NCI-H2227 treated with DMSO at 0.1 percent for 48 hours (cell line): Measurements from ENCODE around the gene DUSP1.

ENCODE experiments used
- DNase-seq: peaks from one replicate; lab custom pipeline; 2025; lab: John Stamatoyannopoulos, UW

Gene DUSP1

DNA sequence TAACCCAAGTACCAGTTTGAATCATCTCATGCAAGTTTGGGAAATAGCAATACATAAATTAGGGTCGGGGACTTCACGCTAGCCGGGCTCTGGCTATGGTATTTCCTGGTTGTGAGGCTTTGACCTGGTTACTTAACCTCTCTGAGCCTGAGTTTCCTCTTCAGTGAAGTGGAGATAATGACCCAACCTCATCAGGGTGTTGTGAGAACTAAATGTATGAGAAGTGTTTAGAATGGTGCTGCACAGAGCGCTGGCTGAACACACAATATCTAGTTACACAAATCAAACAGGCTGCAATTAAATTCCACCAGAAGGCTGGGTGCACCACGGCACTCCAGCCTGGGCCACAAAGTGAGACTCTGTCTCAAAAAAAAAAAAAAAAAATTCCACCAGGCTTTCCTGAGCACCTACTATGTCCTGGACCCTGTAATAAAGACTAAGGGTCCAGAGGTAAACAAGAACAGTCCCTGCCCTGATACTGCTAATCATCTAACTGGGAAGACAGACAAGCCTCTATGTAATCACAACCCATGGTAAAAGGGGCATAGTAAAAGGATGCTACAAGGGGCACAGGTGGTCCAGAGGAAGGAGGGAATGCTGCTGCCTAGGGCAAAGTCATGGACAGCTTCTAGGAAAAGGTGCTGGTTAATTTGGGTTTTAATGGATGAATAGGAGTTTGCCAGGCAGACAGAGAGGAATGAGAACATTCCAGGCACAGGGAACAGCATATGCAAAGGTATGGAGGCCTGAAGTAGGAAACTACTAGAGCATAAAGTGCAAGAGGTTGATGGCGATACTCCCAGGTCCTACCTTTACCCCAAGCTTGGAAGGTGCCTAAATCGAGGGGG is 27.7 kb downstream of the DUSP1 start:
- no peak for DNase-seq

DNA sequence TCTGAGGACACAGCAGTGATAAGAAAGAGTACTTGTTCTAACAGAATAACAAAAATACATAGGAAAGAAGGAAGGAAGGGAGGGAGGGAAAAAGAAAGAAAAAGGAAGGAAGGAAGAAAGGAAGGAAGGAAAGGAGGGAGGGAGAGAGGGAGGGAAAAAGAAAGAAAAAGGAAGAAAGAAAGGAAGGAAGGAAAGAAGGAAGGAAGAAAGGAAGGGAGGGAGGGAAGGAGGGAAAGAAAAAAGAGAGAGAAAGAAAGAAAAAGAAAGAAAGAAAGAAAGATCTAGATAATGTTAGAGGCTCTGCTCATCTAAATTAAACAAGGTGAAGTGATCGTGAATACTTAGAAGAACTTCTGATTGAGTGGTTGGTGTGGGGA is 29.8 kb downstream of the DUSP1 start:
- DNase-seq: no peak

DNA sequence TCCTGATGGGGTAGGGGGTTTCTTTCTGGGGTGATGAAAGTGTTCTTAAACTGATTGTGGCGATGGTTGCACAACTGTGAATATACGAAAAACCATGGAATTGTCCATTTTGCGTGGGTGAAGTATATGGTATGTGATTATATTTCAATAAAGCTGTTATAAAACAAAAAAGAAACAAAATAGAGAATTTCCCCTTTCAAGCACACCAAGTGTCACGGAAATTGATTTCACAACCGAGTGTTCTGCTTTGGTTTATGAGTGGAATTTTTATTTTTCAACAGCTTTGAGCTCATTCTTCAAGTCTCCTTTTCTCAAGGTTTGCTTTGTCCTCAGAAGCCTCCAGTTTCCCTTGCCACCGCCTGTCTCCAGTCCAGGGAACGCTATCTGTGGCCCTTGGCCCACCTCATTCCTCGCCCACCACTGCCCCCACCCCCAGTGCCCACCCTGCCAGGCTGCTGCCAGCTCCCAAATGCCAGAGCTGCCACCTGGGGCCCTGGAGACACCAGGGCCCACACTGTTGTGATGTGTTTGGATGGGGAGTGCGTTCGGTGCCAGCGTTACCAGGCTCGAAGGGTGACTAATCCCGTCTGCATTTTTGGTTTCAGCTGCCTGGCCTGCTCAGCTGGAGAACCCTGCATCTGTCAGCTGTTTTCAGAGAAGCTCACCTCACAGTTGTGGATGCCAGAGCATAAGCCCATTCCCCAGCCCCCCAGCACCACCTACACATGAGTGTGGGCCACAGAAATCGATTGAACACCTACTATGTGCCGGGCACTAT is 30.4 kb downstream of the DUSP1 start:
- DNase-seq: no peak

DNA sequence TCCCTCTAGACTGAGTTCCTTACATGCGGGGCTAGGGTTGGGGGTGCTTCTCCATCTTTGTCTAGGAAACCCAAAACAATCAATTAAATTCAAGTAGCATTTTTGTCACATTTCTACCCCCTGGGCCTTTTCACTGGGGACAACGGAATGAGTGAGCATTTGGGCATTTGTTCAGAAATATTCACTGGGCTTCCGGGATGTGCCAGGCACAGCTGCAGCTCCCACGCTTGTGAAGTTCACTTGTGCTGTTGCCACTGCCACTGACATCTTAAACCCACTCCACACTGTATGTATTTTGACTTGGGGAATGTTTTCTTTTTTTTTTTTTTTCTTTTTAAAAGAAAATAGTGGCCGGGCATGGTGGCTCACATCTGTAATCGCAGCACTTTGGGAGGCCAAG is 31.6 kb downstream of the DUSP1 start:
- no peak for DNase-seq

DNA sequence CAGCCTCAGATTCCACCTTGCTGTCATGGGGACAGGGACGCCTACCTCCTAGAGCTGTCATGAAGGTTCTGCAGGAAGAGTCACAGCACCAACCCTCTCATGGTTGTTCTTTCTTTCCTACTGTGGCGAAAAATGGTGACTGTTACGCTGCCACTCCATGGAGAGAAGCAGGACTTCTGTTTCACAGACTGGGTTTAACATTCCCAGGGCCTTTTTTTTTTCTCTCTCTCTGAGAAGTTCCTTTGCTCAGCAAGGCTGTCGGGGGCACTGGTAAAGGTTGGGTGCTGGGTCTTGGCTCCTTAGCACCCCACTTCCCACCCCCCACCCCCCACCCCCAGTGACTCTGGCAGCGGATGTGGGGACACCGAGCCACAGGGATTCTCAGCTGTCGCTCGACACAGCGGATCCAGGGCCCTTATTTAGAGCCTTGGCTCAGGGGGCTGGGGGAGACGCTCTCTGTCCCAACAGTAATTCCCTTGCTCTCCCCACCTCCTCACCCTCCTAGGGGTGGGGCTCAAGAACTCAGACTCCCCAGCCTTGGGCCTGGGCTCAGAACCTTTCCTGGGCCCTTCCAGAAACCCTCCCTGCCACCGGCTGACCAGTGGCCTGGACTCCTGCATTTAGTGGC is 34.4 kb downstream of the DUSP1 start:
- no peak for DNase-seq

DNA sequence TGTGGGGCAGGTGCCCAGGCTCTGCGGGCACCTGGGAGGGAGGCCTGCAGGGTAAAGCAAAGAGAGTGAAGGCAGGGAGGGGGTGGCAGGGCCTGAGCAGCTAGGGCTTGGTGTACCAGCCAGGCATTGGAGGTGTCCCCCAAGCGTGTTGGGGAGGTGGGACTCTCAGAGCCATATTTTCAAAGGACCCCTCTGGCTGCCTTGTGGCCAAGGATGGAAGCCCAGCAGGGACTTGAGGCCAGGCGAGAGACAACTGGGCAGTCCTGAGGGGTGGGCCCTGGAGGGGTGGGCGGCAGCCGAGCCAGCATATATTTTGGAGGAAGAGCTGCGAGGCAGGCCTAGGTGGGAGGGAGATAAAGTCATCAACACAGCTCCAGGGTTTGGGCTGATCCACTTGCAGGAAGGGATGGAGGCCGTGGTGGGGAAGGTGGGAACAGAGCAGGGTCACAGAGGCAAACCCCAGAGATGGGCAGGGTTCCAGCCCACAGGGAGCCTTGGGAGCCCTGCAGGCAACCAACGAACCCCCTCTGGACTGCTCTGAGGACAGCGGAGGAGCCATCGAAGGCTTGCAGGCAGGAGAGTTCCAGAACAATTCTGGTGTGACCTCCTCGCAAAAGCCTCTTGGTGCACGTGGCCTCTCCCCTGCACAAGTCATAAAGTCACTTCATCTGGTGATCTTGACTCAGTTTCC is 35.7 kb downstream of the DUSP1 start:
- no peak for DNase-seq

DNA sequence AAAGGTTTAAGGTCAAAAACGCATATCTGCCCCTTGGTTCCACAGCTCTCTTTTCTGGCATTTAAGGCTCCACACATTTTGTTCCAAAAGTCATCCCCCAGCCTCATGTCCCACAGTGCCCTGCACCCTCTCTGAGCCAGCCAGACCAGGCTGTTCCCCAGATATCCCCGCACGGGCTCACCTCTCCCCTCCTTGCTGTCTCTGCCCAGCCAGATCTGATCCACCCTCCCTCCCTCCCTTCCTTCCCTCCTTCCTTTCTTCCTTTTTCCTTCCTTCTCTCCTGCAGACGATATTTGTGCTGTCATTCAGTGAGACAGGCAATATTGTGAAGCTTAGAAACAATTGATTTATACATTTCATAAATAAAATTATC is 37.0 kb downstream of the DUSP1 start:
- DNase-seq: no peak

DNA sequence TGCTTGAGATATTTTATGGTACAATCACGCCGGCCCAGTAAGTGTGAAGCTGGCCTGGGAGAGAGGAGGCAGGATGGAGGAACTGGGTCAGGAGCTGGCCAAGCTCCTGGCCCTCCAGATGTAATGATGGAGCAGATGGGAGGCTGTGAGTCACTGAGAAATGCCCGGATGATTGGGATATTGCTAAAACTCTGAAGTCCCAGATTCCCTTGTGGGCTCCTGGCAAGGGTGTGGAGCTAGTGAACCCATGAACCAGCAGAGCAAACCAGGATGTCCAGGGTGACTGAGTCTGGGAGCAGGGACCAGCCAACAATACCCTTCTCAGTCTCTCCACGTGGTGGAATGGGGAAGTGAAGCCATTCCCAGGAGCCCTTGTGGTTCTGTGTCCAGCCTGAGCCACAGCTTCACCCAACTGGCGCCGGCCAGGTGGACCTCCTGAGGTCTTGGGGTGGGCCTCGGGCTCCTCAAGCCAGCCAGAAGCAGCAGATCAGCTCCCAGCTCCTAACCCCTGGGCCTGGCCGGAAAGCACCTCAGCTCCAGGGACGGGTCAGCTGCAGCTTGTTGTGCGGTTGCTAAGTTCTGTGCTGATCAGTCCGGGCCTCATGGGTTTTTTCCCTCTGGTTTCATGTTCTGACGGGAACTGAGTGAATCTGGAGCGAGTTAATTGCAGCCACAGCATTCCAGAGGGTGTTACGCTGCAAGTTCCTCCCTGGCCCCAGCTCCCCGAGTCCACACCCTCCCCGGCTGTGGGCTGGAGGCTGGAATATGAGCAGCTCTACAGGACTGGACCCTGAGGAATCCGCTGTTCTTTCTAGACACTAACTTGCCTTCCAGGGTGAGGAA is 37.6 kb downstream of the DUSP1 start:
- no peak for DNase-seq

DNA sequence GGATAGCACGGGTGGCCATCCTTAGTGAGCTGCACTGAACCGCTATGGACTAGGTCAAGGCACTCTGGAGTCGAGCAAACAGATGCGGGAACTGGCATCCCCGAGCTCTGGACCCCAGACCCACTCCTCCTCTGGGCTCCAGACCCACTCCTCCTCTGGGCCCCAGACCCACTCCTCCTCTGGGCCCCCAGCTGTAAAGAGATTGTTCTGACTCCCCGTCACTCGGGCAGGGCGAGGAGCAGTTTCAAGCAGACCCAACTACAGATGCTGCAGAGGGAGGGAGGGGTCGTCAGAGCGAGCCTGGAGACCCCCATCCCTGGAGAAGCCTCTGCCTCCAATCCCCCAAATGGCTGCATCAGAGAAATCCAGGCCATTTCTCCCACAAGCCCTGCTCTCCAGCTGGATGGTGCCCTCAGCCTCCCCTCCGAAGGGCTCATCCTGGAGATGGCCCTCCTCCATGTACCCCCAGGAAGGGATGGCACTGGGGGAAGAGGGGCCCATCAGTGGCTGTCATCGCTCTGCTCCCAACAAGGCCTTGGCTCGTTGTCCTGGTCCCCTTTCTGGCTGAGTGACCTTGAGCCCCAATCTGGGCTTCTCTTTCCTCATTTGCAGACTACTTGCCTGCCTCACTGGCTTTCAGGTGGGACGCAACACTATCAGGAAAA is 38.7 kb downstream of the DUSP1 start:
- DNase-seq: no peak

DNA sequence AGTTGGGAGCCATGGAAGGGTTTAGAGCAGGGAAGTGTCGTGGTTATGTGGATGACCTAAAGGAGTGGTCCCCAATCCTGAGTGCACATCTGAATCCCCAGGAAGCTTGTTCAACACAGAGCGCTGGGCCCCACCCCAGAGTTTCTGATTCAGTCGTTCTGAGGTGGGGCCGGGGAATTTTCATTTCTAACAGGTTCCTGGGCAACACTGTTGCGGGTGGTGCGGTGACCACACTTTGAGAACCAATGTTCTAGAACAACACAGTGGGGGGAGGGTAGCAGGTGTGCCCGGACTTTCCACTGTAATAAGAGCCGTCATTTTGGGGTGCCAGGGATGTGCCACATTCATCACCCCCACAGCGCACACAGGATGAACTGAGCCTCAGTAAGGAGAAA is 39.3 kb downstream of the DUSP1 start:
- no peak for DNase-seq

DNA sequence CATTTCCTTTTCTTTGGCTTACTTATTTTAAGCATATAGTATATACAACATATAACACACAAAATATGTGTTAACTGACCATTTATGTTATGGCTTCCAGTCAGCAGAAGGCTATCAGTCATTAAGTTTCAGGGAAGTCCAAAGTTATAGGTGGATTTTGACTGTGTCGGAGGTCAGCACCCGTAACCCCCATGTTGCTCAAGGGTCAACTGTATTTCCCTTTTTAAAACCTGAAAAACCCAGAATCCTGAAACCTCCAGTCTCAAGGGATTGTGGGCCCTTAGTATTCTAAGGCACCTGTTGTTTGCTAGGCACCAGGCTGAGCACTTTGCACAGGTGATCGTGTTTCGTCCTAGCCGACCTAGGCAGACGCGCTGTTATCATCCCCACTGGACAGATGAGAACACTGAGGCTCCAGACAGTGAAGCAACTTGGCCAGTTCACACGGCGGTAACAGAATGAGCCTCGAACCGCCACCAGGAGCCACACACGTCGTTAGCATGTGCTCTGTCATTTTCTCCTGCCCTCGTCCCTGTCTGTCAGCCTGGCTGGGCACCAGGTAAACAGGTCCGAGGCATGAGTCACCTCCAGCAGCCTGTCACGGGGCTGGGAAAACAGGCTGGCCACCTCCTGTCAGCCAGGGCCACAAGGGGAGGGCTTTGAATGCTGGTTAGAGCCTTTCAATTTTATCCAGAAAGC is 39.9 kb downstream of the DUSP1 start:
- no peak for DNase-seq

DNA sequence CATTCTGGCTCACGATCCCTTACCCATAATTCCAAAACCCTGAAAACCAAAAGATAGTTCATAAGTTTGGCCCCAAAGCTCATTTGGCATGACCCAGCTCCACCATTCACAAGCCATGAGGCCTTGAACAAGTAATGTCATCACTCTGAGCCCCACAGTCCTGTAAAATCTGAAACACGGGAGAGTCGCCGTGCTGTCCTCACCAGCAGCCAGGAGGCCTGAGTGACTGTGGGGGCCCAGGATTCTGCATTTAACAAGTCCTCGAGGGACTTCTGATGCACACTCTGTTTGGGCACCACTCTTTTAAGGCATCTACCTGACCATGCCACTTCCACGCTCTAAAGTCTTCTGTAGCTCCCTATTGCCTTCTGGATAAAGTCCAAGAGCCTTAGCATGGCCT is 40.8 kb downstream of the DUSP1 start:
- no peak for DNase-seq

DNA sequence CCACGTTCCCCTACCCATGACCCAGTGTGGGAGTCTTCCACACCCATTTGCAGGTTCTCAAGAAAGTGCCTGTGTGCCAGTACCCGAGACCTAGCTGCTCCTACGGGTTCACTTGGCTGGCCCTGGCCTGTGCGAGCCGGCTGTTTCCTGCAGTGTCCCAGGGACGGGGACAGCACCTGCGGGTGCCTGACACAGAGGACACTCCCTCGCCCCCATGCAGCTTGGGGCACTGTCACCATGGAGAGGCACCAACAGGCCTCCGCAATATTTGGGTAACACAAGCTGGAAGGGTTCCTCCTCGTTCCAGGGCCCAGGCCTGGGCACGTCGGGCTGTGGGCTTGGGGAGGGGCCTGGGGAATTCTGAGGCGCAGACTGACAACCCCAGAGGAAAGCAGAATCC is 41.4 kb downstream of the DUSP1 start:
- DNase-seq: no peak

DNA sequence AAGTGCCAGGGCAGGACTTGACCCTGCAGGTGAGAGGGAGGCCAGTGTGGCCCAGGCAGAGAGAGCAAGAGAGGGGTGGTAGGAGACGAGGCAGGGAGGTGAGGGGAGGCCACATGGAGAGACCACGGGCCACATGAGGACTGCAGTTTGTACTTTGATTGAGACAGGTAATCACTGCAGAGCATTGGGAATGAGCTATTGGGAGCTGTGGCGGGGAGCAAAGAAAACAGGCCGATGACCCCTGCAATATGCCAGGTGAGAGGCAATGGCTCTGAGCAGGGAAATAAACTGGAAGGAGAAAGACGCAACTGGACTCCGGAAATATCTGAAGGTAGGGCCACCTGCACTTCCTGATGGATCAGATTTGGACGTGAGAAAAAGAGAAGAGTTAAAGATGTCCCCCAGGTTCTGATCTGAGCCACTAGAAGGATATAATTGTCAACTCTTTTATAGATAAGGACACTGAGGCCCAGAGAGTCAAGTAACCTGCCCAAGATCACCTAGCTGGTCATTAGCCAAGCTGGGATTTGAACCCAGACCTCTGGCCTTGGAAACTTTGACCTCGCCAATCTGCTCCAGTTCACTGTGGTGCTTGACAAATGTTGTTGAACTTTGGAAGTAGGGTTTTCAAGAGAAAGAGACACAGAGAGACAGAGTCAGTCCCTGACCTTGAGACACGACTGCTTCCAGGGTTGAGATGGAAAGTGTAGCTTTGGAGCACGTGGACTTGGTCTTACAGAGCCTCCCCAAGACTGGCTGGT is 42.3 kb downstream of the DUSP1 start:
- no peak for DNase-seq

DNA sequence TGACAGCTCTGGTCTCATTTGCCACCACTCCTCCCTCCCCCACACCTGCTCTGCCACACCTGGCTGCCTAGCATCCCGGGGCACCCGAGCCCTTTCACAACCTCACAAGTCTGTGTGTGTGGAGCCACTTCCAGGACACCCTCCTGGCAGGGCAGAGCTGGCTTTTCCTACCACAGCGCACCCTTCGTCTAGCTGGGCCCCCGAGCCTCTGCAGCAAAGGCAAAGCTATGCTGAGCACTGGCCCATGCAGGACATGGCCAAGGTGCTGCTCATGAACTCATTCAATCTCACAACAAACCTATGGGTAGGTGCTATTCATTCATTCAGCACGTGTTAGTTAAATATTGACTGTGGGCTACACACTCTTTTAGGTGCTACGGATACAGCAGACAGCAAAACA is 43.4 kb downstream of the DUSP1 start:
- no peak for DNase-seq

DNA sequence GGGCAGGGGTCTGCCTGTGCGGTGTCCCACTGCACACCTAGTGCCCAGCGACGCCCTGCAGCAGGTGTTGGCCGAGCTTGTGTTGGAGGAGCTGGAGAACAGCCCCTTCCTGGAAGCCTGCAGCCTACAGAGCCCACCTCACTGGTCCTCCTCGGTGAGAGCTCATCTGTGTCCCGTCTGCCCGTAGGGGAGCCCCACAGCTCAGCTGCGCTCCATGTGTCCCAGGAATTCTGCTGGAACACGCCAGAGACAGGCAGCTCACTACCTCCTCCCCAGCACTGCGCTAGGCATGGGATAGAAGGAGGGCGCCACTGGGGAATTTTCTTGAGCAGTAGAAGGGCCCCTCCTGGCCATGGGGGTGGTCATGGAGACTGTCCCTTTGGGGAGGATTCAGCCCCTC is 44.0 kb downstream of the DUSP1 start:
- no peak for DNase-seq

DNA sequence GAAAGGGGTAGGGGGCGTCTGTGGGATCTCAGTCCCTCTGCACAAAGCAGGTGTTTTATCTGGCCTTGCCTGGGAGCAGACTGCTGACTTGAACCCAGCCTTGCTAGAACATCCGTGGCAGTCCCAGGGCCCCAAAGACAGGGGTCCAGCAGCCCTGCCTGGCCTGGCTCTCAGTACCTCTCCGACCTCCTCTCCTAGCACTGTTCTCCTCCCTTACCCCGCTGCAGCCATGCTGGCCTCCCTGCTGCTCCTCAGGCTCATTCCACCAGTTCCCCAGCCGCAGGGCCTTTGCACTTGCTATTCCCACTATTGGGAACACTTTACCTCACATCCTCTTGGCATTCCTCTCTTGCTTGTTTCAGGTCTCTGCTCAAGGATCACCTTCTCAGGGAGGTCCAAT is 45.2 kb downstream of the DUSP1 start:
- no peak for DNase-seq

DNA sequence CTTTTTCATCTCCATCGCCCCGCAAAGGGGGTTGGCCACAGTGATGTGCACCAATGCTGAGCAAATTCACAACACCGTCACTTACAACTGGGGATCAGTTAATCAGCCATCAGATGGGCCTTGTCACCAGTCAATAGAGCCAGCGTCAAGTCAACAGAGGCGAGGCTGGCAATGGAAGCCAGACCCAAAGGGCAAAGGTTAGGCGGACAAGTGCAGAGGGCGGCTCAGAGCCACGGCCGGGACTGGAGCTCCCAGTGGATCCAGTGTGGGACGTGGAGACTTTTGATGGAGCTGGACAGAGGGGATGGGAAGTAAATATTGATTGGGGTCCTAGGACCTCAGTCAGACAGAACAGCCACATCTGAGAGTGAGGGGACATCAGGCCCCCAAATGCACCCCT is 45.7 kb downstream of the DUSP1 start:
- no peak for DNase-seq
